HUDEP-2 (cell line): ENCODE data around the gene JARID2.

Experiments
- DNase-seq, 76 experiments: peaks; one replicate each; lab custom pipeline; 2025; ENCODE audit not compliant: unreplicated experiment in 76 of 76; lab: John Stamatoyannopoulos, UW

Gene JARID2

GRCh38 chr6:15389765-15390723 is 144.2 kb downstream of the JARID2 start:
- peak in 11 of 76 experiments; percentile 22 to 46 (median 28) for DNase-seq

- DNase-seq: no peak
These were observed 145.6 kb downstream of the JARID2 start for GRCh38 chr6:15391500-15391899.

DNA sequence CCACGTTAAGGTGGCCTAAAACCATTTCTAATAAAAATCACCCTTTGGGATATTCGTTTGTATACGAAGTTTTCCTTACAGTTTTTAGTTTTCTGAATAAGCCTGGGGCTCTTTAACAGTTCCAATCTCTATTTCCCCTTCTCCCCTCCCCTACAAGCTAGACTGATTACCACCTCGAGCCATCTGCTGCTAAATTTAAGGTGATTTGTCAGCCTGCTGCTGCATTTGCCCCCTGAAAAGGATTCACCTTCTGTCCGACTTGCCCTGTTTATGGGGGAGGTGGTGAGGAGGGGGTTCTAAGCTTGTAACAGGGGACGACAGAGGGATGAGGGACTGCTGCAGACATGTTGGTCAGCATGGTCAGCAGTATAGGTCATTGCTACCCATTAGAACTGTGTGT is 146.3 kb downstream of the JARID2 start:
- DNase-seq: no peak

GRCh38 chr6:15393605-15394004 is 147.7 kb downstream of the JARID2 start:
- DNase-seq: no peak

GRCh38 chr6:15395087-15395486 is 149.2 kb downstream of the JARID2 start:
- DNase-seq: no peak

DNA sequence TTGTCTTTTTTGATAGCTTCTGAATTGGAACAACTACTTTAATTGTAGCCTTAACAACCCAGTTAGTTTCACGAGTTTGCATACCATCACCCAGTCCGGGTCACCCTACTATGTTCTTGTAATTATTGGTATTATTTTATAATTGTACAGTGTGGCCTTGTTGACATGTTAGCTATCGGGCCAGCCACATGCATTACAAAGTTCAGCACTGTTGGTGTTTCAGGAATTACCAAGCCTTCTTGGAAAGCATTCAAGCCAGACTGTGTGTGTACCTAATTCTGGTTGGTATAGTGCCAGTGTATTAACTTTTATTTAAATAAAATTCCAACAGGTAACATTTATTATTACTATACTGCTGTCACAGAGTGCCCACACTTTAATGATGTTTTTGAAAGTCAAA is 150.9 kb downstream of the JARID2 start:
- no peak for DNase-seq

GRCh38 chr6:15398633-15399275 is 152.9 kb downstream of the JARID2 start:
- no peak for DNase-seq

GRCh38 chr6:15399641-15400470 is 154.0 kb downstream of the JARID2 start:
- DNase-seq: peak in 71 of 76 experiments; percentile 27 to 91 (median 74)

GRCh38 chr6:15400572-15401004 is 154.7 kb downstream of the JARID2 start:
- DNase-seq: peak in 57 of 76 experiments; percentile 21 to 75 (median 56)

DNA sequence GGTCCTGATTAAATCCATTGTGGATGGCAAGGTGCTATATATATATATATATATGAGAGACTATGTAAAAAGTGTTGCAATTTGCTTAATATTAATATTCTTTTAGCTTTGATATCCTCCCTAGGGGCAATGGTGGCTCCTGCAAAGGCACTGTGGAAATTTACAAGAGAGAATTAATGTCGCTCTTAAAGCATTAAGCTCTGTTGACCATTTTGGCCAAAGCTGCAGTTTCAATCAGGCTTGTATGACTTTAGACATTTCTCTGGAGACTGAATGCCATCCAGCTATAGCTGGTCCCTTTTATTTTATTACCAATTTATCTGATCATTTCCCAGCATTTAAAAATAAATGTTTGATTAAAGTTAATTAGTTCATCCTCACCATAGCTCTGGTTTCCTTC is 155.3 kb downstream of the JARID2 start:
- no peak for DNase-seq

GRCh38 chr6:15401769-15402250 is 155.9 kb downstream of the JARID2 start:
- peak in 1 of 76 experiments; percentile 24 for DNase-seq

GRCh38 chr6:15402406-15403045 is 156.7 kb downstream of the JARID2 start:
- peak in 1 of 76 experiments; percentile 37 for DNase-seq

- DNase-seq: peak in 1 of 76 experiments; percentile 21
These were observed 157.4 kb downstream of the JARID2 start for GRCh38 chr6:15403094-15403755.

- DNase-seq: no peak
These were observed 158.8 kb downstream of the JARID2 start for GRCh38 chr6:15404685-15404980.

GRCh38 chr6:15405129-15406068 is 159.5 kb downstream of the JARID2 start:
- no peak for DNase-seq

GRCh38 chr6:15406452-15406851 is 160.6 kb downstream of the JARID2 start:
- no peak for DNase-seq

DNA sequence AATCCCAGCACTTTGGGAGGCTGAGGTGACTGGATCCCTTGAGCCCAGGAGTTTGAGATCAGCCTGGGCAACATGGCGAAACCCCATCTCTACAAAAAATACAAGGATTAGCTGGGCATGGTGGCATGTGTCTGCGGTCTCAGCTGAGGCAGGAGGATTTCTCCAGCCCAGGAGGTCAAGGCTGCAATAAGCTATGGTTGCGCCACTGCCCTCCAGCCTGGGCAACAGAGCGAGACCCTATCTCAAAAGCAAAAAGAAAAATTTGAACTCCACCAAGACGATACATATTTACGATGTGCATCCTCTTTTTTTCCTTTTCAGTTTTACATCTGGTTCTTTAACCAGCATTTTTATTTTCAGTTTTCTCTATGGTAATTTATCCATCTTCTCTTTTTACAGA is 162.1 kb downstream of the JARID2 start:
- no peak for DNase-seq

DNA sequence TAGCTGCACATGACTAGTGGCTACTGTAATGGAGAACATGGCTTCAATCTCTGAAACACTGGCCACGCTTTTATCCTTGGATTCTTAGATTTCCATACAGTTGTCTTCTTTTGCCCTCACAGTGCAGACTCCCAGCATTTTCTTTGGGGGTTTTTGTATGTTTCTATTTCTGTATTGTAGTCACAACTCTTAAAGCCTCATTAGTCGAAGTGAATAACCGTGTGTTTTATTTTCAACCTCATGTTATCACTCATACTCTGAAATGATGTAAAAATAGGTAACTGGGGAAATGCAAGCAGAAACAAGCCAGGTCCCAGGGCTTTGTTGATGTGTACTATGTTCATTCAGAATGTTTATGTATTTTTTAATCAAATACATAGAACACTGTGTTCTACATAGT is 162.9 kb downstream of the JARID2 start:
- no peak for DNase-seq
